PC-3 (cell line): ENCODE results near the gene DHRS1. TPM values are rescaled to one million over a fixed set of nuclear protein-coding genes. Genes with fewer than 3 reads are reported as not detected.
A peak's percentile ranks its signal among the peaks of the same experiment; 100 is the strongest.

ENCODE experiments used
- ATAC-seq: fragments of 200-7000 bp; cut with Tn5 transposase; 2 replicates; pipeline ENCODE4 v1.9.1; 2020; ENCODE audit warnings: mild to moderate bottlenecking, moderate library complexity
- BruUV-seq: library from RNA; stranded (reverse); fragments of 400-500 nt; replicated peaks from 2 replicates; lab custom pipeline; 2021; lab: Mats Ljungman, UMichigan
- CTCF ChIA-PET: fragments of 300-600 bp; sonication (Branson Sonifier 250); formaldehyde crosslinking; loops from one replicate; lab custom pipeline; 2022; ENCODE audit warnings: antibody characterized with exemption; lab: Charles Lee
- POLR2A ChIA-PET: fragments of 300-600 bp; sonication (Branson Sonifier 250); formaldehyde crosslinking; loops from one replicate; lab custom pipeline; 2022; ENCODE audit warnings: antibody characterized with exemption; ENCODE audit not compliant: unreplicated experiment; lab: Charles Lee
- DNase-seq: peaks from one replicate; pipeline ENCODE4 v3.0.0-alpha.2; 2015
- H2AFZ ChIP-seq: fragments of 300-600 bp; sonication (generic); 2 replicates; pipeline ENCODE4 v1.6.0; 2016; ENCODE audit warnings: antibody characterized with exemption, low read length
- H3F3A ChIP-seq: fragments of 300-600 bp; sonication (generic); one replicate; pipeline ENCODE4 v1.6.0; 2017; ENCODE audit warnings: antibody characterized with exemption, low read length, control low read depth, mild to moderate bottlenecking; ENCODE audit not compliant: unreplicated experiment
- H3K27ac ChIP-seq: fragments of 300-600 bp; sonication (generic); 2 replicates; pipeline ENCODE4 v1.5.1; 2016; ENCODE audit warnings: mild to moderate bottlenecking, low read length
- H3K27me3 ChIP-seq: fragments of 300-600 bp; sonication (generic); 2 replicates; pipeline ENCODE4 v1.6.1; 2016; ENCODE audit warnings: low read length, mixed read lengths
- H3K36me3 ChIP-seq: fragments of 300-600 bp; sonication (generic); 2 replicates; pipeline ENCODE4 v1.6.1; 2016; ENCODE audit warnings: low read depth, mixed run types, low read length, mixed read lengths
- H3K4me1 ChIP-seq: fragments of 300-600 bp; sonication (generic); 2 replicates; pipeline ENCODE4 v1.5.1; 2016; ENCODE audit warnings: low read length; ENCODE audit not compliant: insufficient read depth
- H3K4me2 ChIP-seq: fragments of 300-600 bp; sonication (generic); 2 replicates; pipeline ENCODE4 v1.6.0; 2016; ENCODE audit warnings: low read length
- H3K4me3 ChIP-seq: fragments of 300-600 bp; sonication (generic); 2 replicates; pipeline ENCODE4 v1.5.1; 2016; ENCODE audit warnings: mild to moderate bottlenecking, low read length, mixed read lengths
- H3K79me2 ChIP-seq: fragments of 300-600 bp; sonication (generic); 2 replicates; pipeline ENCODE4 v1.6.1; 2017; ENCODE audit warnings: low read length, mixed read lengths
- H3K9ac ChIP-seq: fragments of 300-600 bp; sonication (generic); 2 replicates; pipeline ENCODE4 v1.6.0; 2016; ENCODE audit warnings: mild to moderate bottlenecking, low read length
- H3K9me2 ChIP-seq: fragments of 300-600 bp; sonication (generic); replicated peaks from 2 replicates; pipeline ENCODE4 v1.6.1; 2016; ENCODE audit warnings: mixed run types, low read length, mixed read lengths
- H3K9me3 ChIP-seq: fragments of 300-600 bp; sonication (generic); 2 replicates; pipeline ENCODE4 v1.6.1; 2016; ENCODE audit warnings: low read length, mixed read lengths
- H4K20me1 ChIP-seq: fragments of 300-600 bp; sonication (generic); 2 replicates; pipeline ENCODE4 v1.6.1; 2016; ENCODE audit warnings: low read length, mixed read lengths
- CTCF ChIP-seq: fragments of 300-600 bp; sonication (generic); conservative IDR thresholded peaks from 2 replicates; pipeline ENCODE4 v1.5.1; 2017; ENCODE audit warnings: antibody characterized with exemption, low read depth, mild to moderate bottlenecking, low read length
- EZH2 ChIP-seq: fragments of 300-600 bp; sonication (generic); IDR thresholded peaks from one replicate; pipeline ENCODE4 v1.6.1; 2017; ENCODE audit warnings: antibody characterized with exemption, mild to moderate bottlenecking, low read length; ENCODE audit not compliant: unreplicated experiment
- EZH2phosphoT487 ChIP-seq: fragments of 300-600 bp; sonication (generic); IDR thresholded peaks from 2 replicates; pipeline ENCODE4 v1.6.1; 2018; ENCODE audit warnings: mild to moderate bottlenecking, antibody characterized with exemption, low read length, borderline replicate concordance
- intact Hi-C: fragments of 100-400 bp; cut with micrococcal nuclease; formaldehyde crosslinking; loops from 2 replicates; pipeline ENCODE4 v1.9.0; 2023
- total RNA-seq: library from RNA; depleted of rRNA; stranded (reverse); fragments of >200 nt; gene quantifications from 2 replicates; pipeline ENCODE4 v1.2.3, GENCODE V29; 2014

The DHRS1 gene
- total RNA-seq, 1 experiment from 2014 or later = 15.9 TPM

GRCh38 chr14:24270537-24271133 is 28.9 kb downstream of the DHRS1 start:
- CTCF ChIA-PET = interaction anchor here (0.6 to 1.5 kb wide), 4 partner anchors 26 to 36 kb away, joined by 3 to 9 read pairs (median 4); partner anchors contain the start of genes DHRS1, NOP9 and TINF2

GRCh38 chr14:24269910-24270536 is 29.6 kb downstream of the DHRS1 start:
- CTCF ChIA-PET = interaction anchor here (0.6 kb wide), 1 partner anchor 64 kb away, joined by 3 read pairs; no protein-coding TSS in a partner anchor
- no peak for DNase-seq
- Histone ChIP-seq H3K27ac (no peak overlapping the region), H3K36me3 (no peaks in the 10 kb centered on the region), H3F3A (no peaks in the 10 kb centered on the region), H2AFZ (no peak overlapping the region), H3K9ac (no peak overlapping the region), H3K4me3 (no peak overlapping the region), H3K4me1 (peaks cover 21% of the 10 kb centered on the region), H3K27me3 (no peaks in the 10 kb centered on the region), H3K9me3 (no peaks in the 10 kb centered on the region), H4K20me1 (no peaks in the 10 kb centered on the region), H3K79me2 (no peaks in the 10 kb centered on the region), H3K9me2 (no peaks in the 10 kb centered on the region), H3K4me2 (no peak overlapping the region)
- BruUV-seq = no TSS peak
- TF ChIP-seq EZH2 = no peak
- no peak for TF ChIP-seq EZH2phosphoT487
- TF ChIP-seq CTCF = no peak
- intact Hi-C loops = loop anchor here (2.0 kb wide), 2 partner anchors 27 kb away; partner anchors contain the start of gene TINF2
- POLR2A ChIA-PET = no interaction called here
- ATAC-seq = no peak

More at GRCh38 chr14:24270537-24271133, 28.9 kb downstream of the DHRS1 start:
- Histone ChIP-seq H2AFZ (peak overlapping the region; percentile 99), H3K9ac (peak overlapping the region; percentile 99), H3K9me2 (no peaks in the 10 kb centered on the region), H4K20me1 (no peaks in the 10 kb centered on the region), H3K4me1 (peaks cover 21% of the 10 kb centered on the region), H3K36me3 (no peaks in the 10 kb centered on the region), H3K9me3 (no peaks in the 10 kb centered on the region), H3K27ac (peak overlapping the region; percentile 76; the same call in 1 of the 2 replicates), H3F3A (no peaks in the 10 kb centered on the region), H3K4me3 (peak overlapping the region; percentile 99), H3K27me3 (no peaks in the 10 kb centered on the region), H3K79me2 (no peaks in the 10 kb centered on the region), H3K4me2 (peak overlapping the region; percentile 98)
- intact Hi-C loops = loop anchor here (2.0 kb wide), 2 partner anchors 26 to 28 kb away; partner anchors contain the start of gene TINF2
- no peak for TF ChIP-seq EZH2
- no peak for TF ChIP-seq CTCF
- TF ChIP-seq EZH2phosphoT487 = no peak
- TSS peak; percentile 56 for BruUV-seq
- POLR2A ChIA-PET = no interaction called here
- ATAC-seq = peak; percentile 19
- DNase-seq = no peak

GRCh38 chr14:24269368-24269767 is 30.2 kb downstream of the DHRS1 start:
- H3F3A ChIP-seq = no peaks in the 10 kb centered on the region
- ATAC-seq (no peak), DNase-seq (no peak)
- no TSS peak for BruUV-seq
- H3K9me2 ChIP-seq = no peaks in the 10 kb centered on the region
- H2AFZ ChIP-seq = no peak overlapping the region
- no peaks in the 10 kb centered on the region for H4K20me1 ChIP-seq
- ChIA-PET CTCF (no interaction called here), POLR2A (no interaction called here)
- no peaks in the 10 kb centered on the region for H3K27me3 ChIP-seq
- intact Hi-C loops = no loop called here
- H3K9ac ChIP-seq = no peak overlapping the region
- no peaks in the 10 kb centered on the region for H3K9me3 ChIP-seq
- no peak overlapping the region for H3K4me3 ChIP-seq
- H3K79me2 ChIP-seq = no peaks in the 10 kb centered on the region
- TF ChIP-seq EZH2 (no peak), EZH2phosphoT487 (no peak), CTCF (no peak)
- H3K4me2 ChIP-seq = no peak overlapping the region
- no peak overlapping the region for H3K27ac ChIP-seq
- peaks cover 19% of the 10 kb centered on the region for H3K4me1 ChIP-seq
- no peaks in the 10 kb centered on the region for H3K36me3 ChIP-seq
